IMR-90 (cell line): Measurements from ENCODE around the gene KCNT2. TPM values are rescaled to one million over a fixed set of nuclear protein-coding genes. Genes with fewer than 3 reads are reported as not detected.

ENCODE experiments used
- ATAC-seq: fragments of 200-7000 bp; cut with Tn5 transposase; 2 replicates; pipeline ENCODE4 v1.9.1; 2020; ENCODE audit warnings: low read depth, mild to moderate bottlenecking, moderate library complexity
- BruUV-seq: library from RNA; stranded (reverse); fragments of 400-500 nt; replicated peaks from 2 replicates; lab custom pipeline; 2021; lab: Mats Ljungman, UMichigan
- CTCF ChIA-PET: fragments of 300-600 bp; formaldehyde crosslinking; extraction: SDS; loops from one replicate; lab custom pipeline; 2021; ENCODE audit warnings: antibody characterized with exemption; lab: Yijun Ruan, JAX
- POLR2A ChIA-PET: fragments of 300-600 bp; sonication (Branson Sonifier 250); formaldehyde crosslinking; loops from one replicate; lab custom pipeline; 2022; ENCODE audit warnings: antibody characterized with exemption; ENCODE audit not compliant: unreplicated experiment; lab: Charles Lee
- DNase-seq: peaks from one replicate; pipeline ENCODE4 v3.0.0; 2013
- H2AFZ ChIP-seq: replicated peaks from 2 replicates; pipeline ENCODE3; 2013; ENCODE audit warnings: low read length, mild to moderate bottlenecking; ENCODE audit not compliant: poor library complexity
- H2AK5ac ChIP-seq: 2 replicates; pipeline ENCODE4 v1.6.1; 2013; ENCODE audit warnings: low read depth, low read length, inconsistent platforms
- H2AK9ac ChIP-seq: replicated peaks from 2 replicates; pipeline ENCODE3; 2013; ENCODE audit warnings: mild to moderate bottlenecking, low read depth, low read length, moderate library complexity; ENCODE audit not compliant: poor library complexity
- H2BK120ac ChIP-seq: 2 replicates; pipeline ENCODE4 v1.6.1; 2013; ENCODE audit warnings: low read depth, low read length, inconsistent platforms
- H2BK15ac ChIP-seq: 3 replicates; pipeline ENCODE4 v1.6.1; 2013; ENCODE audit warnings: low read depth, low read length, inconsistent platforms
- H2BK20ac ChIP-seq: 2 replicates; pipeline ENCODE4 v1.6.1; 2013; ENCODE audit warnings: low read depth, mild to moderate bottlenecking, inconsistent platforms, low read length, moderate library complexity
- H2BK5ac ChIP-seq: 2 replicates; pipeline ENCODE4 v1.6.1; 2013; ENCODE audit warnings: mild to moderate bottlenecking, low read depth, low read length, inconsistent platforms; ENCODE audit not compliant: poor library complexity, severe bottlenecking
- H3K14ac ChIP-seq: replicated peaks from 2 replicates; pipeline ENCODE4 v1.6.1; 2013; ENCODE audit warnings: low read depth, low read length, inconsistent platforms
- H3K18ac ChIP-seq: 2 replicates; pipeline ENCODE4 v1.6.1; 2013; ENCODE audit warnings: low read depth, low read length, control low read depth
- H3K23ac ChIP-seq: 2 replicates; pipeline ENCODE4 v1.6.1; 2013; ENCODE audit warnings: low read depth, low read length, inconsistent platforms
- H3K27ac ChIP-seq: 2 replicates; pipeline ENCODE4 v1.5.1; 2013; ENCODE audit warnings: mild to moderate bottlenecking, control low read depth, low read length; ENCODE audit not compliant: insufficient read depth
- H3K27me3 ChIP-seq: 2 replicates; pipeline ENCODE4 v1.6.1; 2013; ENCODE audit warnings: low read length; ENCODE audit not compliant: control insufficient read depth, insufficient read depth
- H3K36me3 ChIP-seq: 2 replicates; pipeline ENCODE4 v1.6.1; 2013; ENCODE audit warnings: low read length, mixed read lengths; ENCODE audit not compliant: control insufficient read depth, insufficient read depth
- H3K4ac ChIP-seq: 2 replicates; pipeline ENCODE4 v1.6.1; 2013; ENCODE audit warnings: low read depth, low read length, inconsistent platforms
- H3K4me1 ChIP-seq: 2 replicates; pipeline ENCODE4 v1.6.1; 2013; ENCODE audit warnings: low read length, mixed read lengths; ENCODE audit not compliant: control insufficient read depth, insufficient read depth
- H3K4me2 ChIP-seq: 2 replicates; pipeline ENCODE4 v1.6.1; 2013; ENCODE audit warnings: low read depth, mild to moderate bottlenecking, control low read depth, low read length, moderate library complexity
- H3K4me3 ChIP-seq: 2 replicates; pipeline ENCODE4 v1.5.1; 2013; ENCODE audit warnings: low read depth, mild to moderate bottlenecking, control low read depth, low read length, moderate library complexity; ENCODE audit not compliant: insufficient read depth
- H3K56ac ChIP-seq: 2 replicates; pipeline ENCODE4 v1.6.1; 2013; ENCODE audit warnings: low read length, inconsistent platforms; ENCODE audit not compliant: insufficient read depth; ENCODE audit errors: extremely low read depth
- H3K79me1 ChIP-seq, 2 experiments: 2 replicates each; pipeline ENCODE4 v1.6.1; 2013; ENCODE audit warnings: low read length in 2 of 2, inconsistent platforms in 1 of 2, low read depth in 1 of 2
- H3K9ac ChIP-seq: 2 replicates; pipeline ENCODE4 v1.6.1; 2013; ENCODE audit warnings: low read depth, low read length, control low read depth
- H3K9me1 ChIP-seq: 2 replicates; pipeline ENCODE4 v1.6.1; 2013; ENCODE audit warnings: low read length, inconsistent platforms; ENCODE audit not compliant: insufficient read depth
- H3K9me3 ChIP-seq: 2 replicates; pipeline ENCODE4 v1.6.1; 2013; ENCODE audit warnings: low read length; ENCODE audit not compliant: control insufficient read depth, insufficient read depth
- H4K20me1 ChIP-seq: 2 replicates; pipeline ENCODE4 v1.6.1; 2013; ENCODE audit warnings: low read length, inconsistent platforms; ENCODE audit not compliant: insufficient read depth
- H4K5ac ChIP-seq: 2 replicates; pipeline ENCODE4 v1.6.1; 2013; ENCODE audit warnings: mild to moderate bottlenecking, low read depth, low read length, control low read depth
- H4K8ac ChIP-seq, 2 experiments: 2 replicates each; pipeline ENCODE4 v1.6.1; 2013; ENCODE audit warnings: low read depth in 2 of 2, low read length in 2 of 2, control low read depth in 1 of 2, inconsistent platforms in 1 of 2
- H4K91ac ChIP-seq: 2 replicates; pipeline ENCODE4 v1.6.1; 2013; ENCODE audit warnings: low read depth, low read length, inconsistent platforms; ENCODE audit not compliant: insufficient read depth
- BHLHE40 ChIP-seq: fragments of 150-350 bp; IDR thresholded peaks from 2 replicates; pipeline ENCODE4 v1.6.1; 2016; ENCODE audit warnings: mild to moderate bottlenecking, low read depth, low read length
- CEBPB ChIP-seq: IDR thresholded peaks from 2 replicates; pipeline ENCODE4 v1.6.1; 2012; ENCODE audit warnings: low read depth, low read length, improper control_type of control experiment
- CHD1 ChIP-seq: IDR thresholded peaks from 2 replicates; pipeline ENCODE4 v1.6.1; 2012; ENCODE audit warnings: low read depth, low read length, improper control_type of control experiment
- CTCF ChIP-seq: conservative IDR thresholded peaks from 2 replicates; pipeline ENCODE4 v1.5.1; 2012; ENCODE audit warnings: mild to moderate bottlenecking, low read depth, low read length, improper control_type of control experiment
- ELK1 ChIP-seq: fragments of 150-350 bp; IDR thresholded peaks from 2 replicates; pipeline ENCODE4 v1.6.1; 2016; ENCODE audit warnings: low read depth, mild to moderate bottlenecking, low read length, moderate library complexity, borderline replicate concordance
- FOS ChIP-seq: fragments of 150-350 bp; IDR thresholded peaks from 2 replicates; pipeline ENCODE4 v1.6.1; 2016; ENCODE audit warnings: low read depth, low read length
- MAFK ChIP-seq: IDR thresholded peaks from 2 replicates; pipeline ENCODE4 v1.6.1; 2012; ENCODE audit warnings: low read depth, low read length, improper control_type of control experiment
- MXI1 ChIP-seq: IDR thresholded peaks from 2 replicates; pipeline ENCODE4 v1.6.1; 2012; ENCODE audit warnings: low read depth, mild to moderate bottlenecking, low read length, moderate library complexity, borderline replicate concordance
- NFE2L2 ChIP-seq: fragments of 150-350 bp; IDR thresholded peaks from 2 replicates; pipeline ENCODE4 v1.6.1; 2016; ENCODE audit warnings: low read depth, mild to moderate bottlenecking, low read length
- POLR2A ChIP-seq: IDR thresholded peaks from 2 replicates; pipeline ENCODE4 v1.6.1; 2012; ENCODE audit warnings: mild to moderate bottlenecking, low read depth, low read length
- RAD21 ChIP-seq: IDR thresholded peaks from 2 replicates; pipeline ENCODE4 v1.6.1; 2012; ENCODE audit warnings: low read length, improper control_type of control experiment
- RCOR1 ChIP-seq: IDR thresholded peaks from 2 replicates; pipeline ENCODE4 v1.6.1; 2012; ENCODE audit warnings: mild to moderate bottlenecking, low read length, improper control_type of control experiment; ENCODE audit not compliant: insufficient replicate concordance
- RFX5 ChIP-seq: IDR thresholded peaks from 2 replicates; pipeline ENCODE4 v1.8.0; 2012; ENCODE audit warnings: low read depth, mild to moderate bottlenecking, low read length, moderate library complexity
- SMC3 ChIP-seq: fragments of 150-350 bp; IDR thresholded peaks from 2 replicates; pipeline ENCODE4 v1.6.1; 2016; ENCODE audit warnings: low read depth, mild to moderate bottlenecking, antibody characterized with exemption, low read length, moderate library complexity
- USF2 ChIP-seq: fragments of 150-350 bp; IDR thresholded peaks from 2 replicates; pipeline ENCODE4 v1.6.1; 2017; ENCODE audit warnings: mild to moderate bottlenecking, antibody characterized with exemption, low read length, low read depth
- dilution Hi-C: fragments of 300-500 bp; cut with HindIII; formaldehyde crosslinking; loops from one replicate; pipeline ENCODE4 v1.14.3; 2018; ENCODE audit warnings: low sequenced_read_pairs; ENCODE audit not compliant: unreplicated experiment
- in situ Hi-C: fragments of 300-500 bp; cut with MboI; formaldehyde crosslinking; loops from 3 replicates; pipeline ENCODE4 v1.14.3; 2019; ENCODE audit warnings: low sequenced_read_pairs, inconsistent platforms, mixed read lengths
- intact Hi-C: fragments of 100-400 bp; cut with micrococcal nuclease; formaldehyde crosslinking; loops from 2 replicates; pipeline ENCODE4 v1.10.0; 2022
- polyA plus RNA-seq, 3 experiments: library from polyadenylated mRNA; depleted of rRNA; stranded (reverse); fragments of >200 nt; gene quantifications; 2 replicates each; pipeline ENCODE4 v1.2.3, GENCODE V29; 2012; ENCODE audit warnings: low replicate concordance in 1 of 3
- total RNA-seq: library from RNA; depleted of rRNA; stranded (reverse); fragments of >200 nt; gene quantifications from 2 replicates; pipeline ENCODE4 v1.2.3, GENCODE V29; 2012

Gene KCNT2
- total and polyA plus RNA-seq, 2 of the 4 experiments (the other 2 are of a cell fraction), result 0.22 to 0.72 TPM

- Histone ChIP-seq H3K79me1 (no peaks in the 10 kb centered on the region), H2AK5ac (no peak overlapping the region), H3K4me1 (peaks cover 2% of the 10 kb centered on the region), H2AK9ac (no peak overlapping the region), H3K4me3 (no peak overlapping the region), H3K9me1 (no peaks in the 10 kb centered on the region), H2BK15ac (no peak overlapping the region), H3K4ac (no peak overlapping the region), H4K20me1 (no peaks in the 10 kb centered on the region), H2BK120ac (no peak overlapping the region), H3K27me3 (no peaks in the 10 kb centered on the region), H3K9ac (no peak overlapping the region), H2BK5ac (no peak overlapping the region), H3K4me2 (no peak overlapping the region), H3K56ac (no peak overlapping the region), H3K36me3 (no peaks in the 10 kb centered on the region), H3K27ac (no peak overlapping the region), H3K9me3 (no peaks in the 10 kb centered on the region), H4K8ac (no peak overlapping the region), H3K23ac (no peak overlapping the region), H3K18ac (no peak overlapping the region), H3K14ac (no peak overlapping the region), H4K5ac (no peak overlapping the region), H2BK20ac (no peak overlapping the region), H4K91ac (no peak overlapping the region), H2AFZ (no peak overlapping the region)
- ATAC-seq, result no peak
- intact Hi-C loops, result no loop called here
- dilution Hi-C loops, result no loop called here
- in situ Hi-C loops, result no loop called here
- TF ChIP-seq ELK1 (no peak), BHLHE40 (no peak), SMC3 (no peak), CHD1 (no peak), NFE2L2 (no peak), FOS (no peak), POLR2A (no peak), MAFK (no peak), RCOR1 (no peak), USF2 (no peak), CTCF (no peak), RAD21 (no peak), CEBPB (no peak), MXI1 (no peak), RFX5 (no peak)
- no peak for DNase-seq
- ChIA-PET POLR2A (no interaction called here), CTCF (no interaction called here)
- BruUV-seq, result no TSS peak
Observed at GRCh38 chr1:196401891-196402290, 206.3 kb downstream of the KCNT2 start.
